ENCODE measurements around the gene NNT.
"Not testable (repeated sequence)": the region's sequence is repeated elsewhere in the genome, so short reads cannot be mapped to it uniquely, and the experiment has no call there.

NNT gene

GRCh38 chr5:43647789-43648188 lies 44.8 kb downstream of the NNT start:
- no peak for DNase-seq (ENCODE audit: insufficient read length, low spot score)
- TF ChIP-seq SPI1 (IDR thresholded peaks at IDR 0.05; ENCODE audit: low read depth, low read length) (no peak), POLR2A (IDR thresholded peaks at IDR 0.05; ENCODE audit: low read depth, low read length) (no peak), POLR2AphosphoS5 (IDR thresholded peaks at IDR 0.05; ENCODE audit: low read depth, low read length) (no peak), TAF1 (IDR thresholded peaks at IDR 0.05; ENCODE audit: low read depth, low read length) (no peak), POU2F2 (IDR thresholded peaks at IDR 0.05; ENCODE audit: low read depth, low read length) (no peak), PAX5 (IDR thresholded peaks at IDR 0.05; ENCODE audit: insufficient read depth, low read length, severe bottlenecking) (no peak)
- FAIRE-seq: no peak

- DNase-seq (ENCODE audit: insufficient read length, low spot score): no peak
- no peak for TF ChIP-seq PAX5 (IDR thresholded peaks at IDR 0.05; ENCODE audit: insufficient read depth, low read length, severe bottlenecking)
- no peak for TF ChIP-seq POLR2A (IDR thresholded peaks at IDR 0.05; ENCODE audit: low read depth, low read length)
- no peak for TF ChIP-seq POU2F2 (IDR thresholded peaks at IDR 0.05; ENCODE audit: low read depth, low read length)
- TF ChIP-seq SPI1 (IDR thresholded peaks at IDR 0.05; ENCODE audit: low read depth, low read length): no peak
- TF ChIP-seq TAF1 (IDR thresholded peaks at IDR 0.05; ENCODE audit: low read depth, low read length): no peak
- TF ChIP-seq POLR2AphosphoS5 (IDR thresholded peaks at IDR 0.05; ENCODE audit: low read depth, low read length): no peak
- no peak for FAIRE-seq
Observed at GRCh38 chr5:43648499-43649124, 45.6 kb downstream of the NNT start.

GRCh38 chr5:43649256-43649655 lies 46.3 kb downstream of the NNT start:
- TF ChIP-seq TAF1 (IDR thresholded peaks at IDR 0.05; ENCODE audit: low read depth, low read length) (no peak), SPI1 (IDR thresholded peaks at IDR 0.05; ENCODE audit: low read depth, low read length) (no peak), POLR2AphosphoS5 (IDR thresholded peaks at IDR 0.05; ENCODE audit: low read depth, low read length) (no peak), POLR2A (IDR thresholded peaks at IDR 0.05; ENCODE audit: low read depth, low read length) (no peak)
- no peak for FAIRE-seq
- DNase-seq (ENCODE audit: insufficient read length, low spot score): no peak

GRCh38 chr5:43652537-43653302 lies 49.7 kb downstream of the NNT start:
- TF ChIP-seq POLR2A (IDR thresholded peaks at IDR 0.05; ENCODE audit: low read depth, low read length) (no peak), PAX5 (IDR thresholded peaks at IDR 0.05; ENCODE audit: insufficient read depth, low read length, severe bottlenecking) (no peak), TAF1 (IDR thresholded peaks at IDR 0.05; ENCODE audit: low read depth, low read length) (no peak), POLR2AphosphoS5 (IDR thresholded peaks at IDR 0.05; ENCODE audit: low read depth, low read length) (no peak), POU2F2 (IDR thresholded peaks at IDR 0.05; ENCODE audit: low read depth, low read length) (no peak), SPI1 (IDR thresholded peaks at IDR 0.05; ENCODE audit: low read depth, low read length) (no peak)
- DNase-seq (ENCODE audit: insufficient read length, low spot score): no peak
- no peak for FAIRE-seq

GRCh38 chr5:43658509-43658908 lies 55.5 kb downstream of the NNT start:
- FAIRE-seq (no peak), DNase-seq (ENCODE audit: insufficient read length, low spot score) (no peak)

GRCh38 chr5:43659075-43659474 lies 56.1 kb downstream of the NNT start:
- TF ChIP-seq POLR2AphosphoS5 (IDR thresholded peaks at IDR 0.05; ENCODE audit: low read depth, low read length): no peak
- TF ChIP-seq TAF1 (IDR thresholded peaks at IDR 0.05; ENCODE audit: low read depth, low read length): no peak
- TF ChIP-seq PAX5 (IDR thresholded peaks at IDR 0.05; ENCODE audit: insufficient read depth, low read length, severe bottlenecking): no peak
- no peak for TF ChIP-seq POU2F2 (IDR thresholded peaks at IDR 0.05; ENCODE audit: low read depth, low read length)
- TF ChIP-seq POLR2A (IDR thresholded peaks at IDR 0.05; ENCODE audit: low read depth, low read length): no peak
- no peak for TF ChIP-seq SPI1 (IDR thresholded peaks at IDR 0.05; ENCODE audit: low read depth, low read length)
- DNase-seq (ENCODE audit: insufficient read length, low spot score) (no peak), FAIRE-seq (no peak)

More at GRCh38 chr5:43658509-43658908, 55.5 kb downstream of the NNT start:
- no peak for TF ChIP-seq SPI1 (IDR thresholded peaks at IDR 0.05; ENCODE audit: low read depth, low read length)
- no peak for TF ChIP-seq PAX5 (IDR thresholded peaks at IDR 0.05; ENCODE audit: insufficient read depth, low read length, severe bottlenecking)
- no peak for TF ChIP-seq TAF1 (IDR thresholded peaks at IDR 0.05; ENCODE audit: low read depth, low read length)
- TF ChIP-seq POLR2AphosphoS5 (IDR thresholded peaks at IDR 0.05; ENCODE audit: low read depth, low read length): no peak
- no peak for TF ChIP-seq POLR2A (IDR thresholded peaks at IDR 0.05; ENCODE audit: low read depth, low read length)
- TF ChIP-seq POU2F2 (IDR thresholded peaks at IDR 0.05; ENCODE audit: low read depth, low read length): no peak

- no peak for TF ChIP-seq PAX5 (IDR thresholded peaks at IDR 0.05; ENCODE audit: insufficient read depth, low read length, severe bottlenecking)
- no peak for TF ChIP-seq SPI1 (IDR thresholded peaks at IDR 0.05; ENCODE audit: low read depth, low read length)
- no peak for TF ChIP-seq TAF1 (IDR thresholded peaks at IDR 0.05; ENCODE audit: low read depth, low read length)
- TF ChIP-seq POLR2AphosphoS5 (IDR thresholded peaks at IDR 0.05; ENCODE audit: low read depth, low read length): no peak
- FAIRE-seq: no peak
- no peak for DNase-seq (ENCODE audit: insufficient read length, low spot score)
Observed at GRCh38 chr5:43661102-43661501, 58.1 kb downstream of the NNT start.

GRCh38 chr5:43663916-43664315 lies 60.9 kb downstream of the NNT start:
- TF ChIP-seq POLR2AphosphoS5 (IDR thresholded peaks at IDR 0.05; ENCODE audit: low read depth, low read length): no peak
- TF ChIP-seq POLR2A (IDR thresholded peaks at IDR 0.05; ENCODE audit: low read depth, low read length): no peak
- no peak for TF ChIP-seq TAF1 (IDR thresholded peaks at IDR 0.05; ENCODE audit: low read depth, low read length)
- no peak for FAIRE-seq
- DNase-seq (ENCODE audit: insufficient read length, low spot score): no peak

- TF ChIP-seq POLR2AphosphoS5 (IDR thresholded peaks at IDR 0.05; ENCODE audit: low read depth, low read length) (no peak), POLR2A (IDR thresholded peaks at IDR 0.05; ENCODE audit: low read depth, low read length) (no peak), SPI1 (IDR thresholded peaks at IDR 0.05; ENCODE audit: low read depth, low read length) (no peak), TAF1 (IDR thresholded peaks at IDR 0.05; ENCODE audit: low read depth, low read length) (no peak), POU2F2 (IDR thresholded peaks at IDR 0.05; ENCODE audit: low read depth, low read length) (no peak), PAX5 (IDR thresholded peaks at IDR 0.05; ENCODE audit: insufficient read depth, low read length, severe bottlenecking) (no peak)
- no peak for FAIRE-seq
- DNase-seq (ENCODE audit: insufficient read length, low spot score): no peak
Observed at GRCh38 chr5:43664501-43665040, 61.6 kb downstream of the NNT start.

GRCh38 chr5:43665749-43666148 lies 62.8 kb downstream of the NNT start:
- DNase-seq (ENCODE audit: insufficient read length, low spot score): not testable (repeated sequence)

GRCh38 chr5:43666728-43667127 lies 63.7 kb downstream of the NNT start:
- not testable (repeated sequence) for FAIRE-seq; DNase-seq (ENCODE audit: insufficient read length, low spot score)

More at GRCh38 chr5:43665749-43666148, 62.8 kb downstream of the NNT start:
- FAIRE-seq: not testable (repeated sequence)

- not testable (repeated sequence) for FAIRE-seq; DNase-seq (ENCODE audit: insufficient read length, low spot score)
Observed at GRCh38 chr5:43667379-43667778, 64.4 kb downstream of the NNT start.

All from GM12891 (cell line).